CD14-positive monocyte (primary cell): ENCODE results near the gene UHRF1. TPM values are rescaled to one million over a fixed set of nuclear protein-coding genes. Genes with fewer than 3 reads are reported as not detected.

Source experiments
- DNase-seq, 3 donors: peaks; one replicate each; pipeline ENCODE4 v3.0.0-alpha.2; 2011 to 2022
- H2AFZ ChIP-seq: 2 replicates; pipeline ENCODE4 v1.6.0; 2012; ENCODE audit warnings: mild to moderate bottlenecking, low read depth, low read length, inconsistent platforms; ENCODE audit not compliant: insufficient read depth, poor library complexity, severe bottlenecking
- H3K27ac ChIP-seq, 2 donors: 1 replicate in 1 of 2; 2 replicates in 1 of 2; pipeline ENCODE4 v1.5.1; 2012 to 2013; ENCODE audit warnings: low read length in 2 of 2, control low read depth in 1 of 2, inconsistent platforms in 1 of 2, low read depth in 1 of 2, mild to moderate bottlenecking in 1 of 2
- H3K27me3 ChIP-seq, 2 donors: one replicate each; pipeline versions ENCODE4 v1.6.0 to v1.6.1; 2011 to 2013; ENCODE audit warnings: low read length in 2 of 2; ENCODE audit not compliant: control insufficient read depth in 2 of 2, insufficient read depth in 2 of 2
- H3K36me3 ChIP-seq, 2 donors: replicated peaks in 1 of 2; 1 replicate in 1 of 2; 2 replicates in 1 of 2; pipeline versions ENCODE4 v1.5.1 to v1.6.1; 2012 to 2013; ENCODE audit warnings: low read length in 2 of 2, control low read depth in 1 of 2, inconsistent platforms in 1 of 2, mild to moderate bottlenecking in 1 of 2; ENCODE audit not compliant: insufficient read depth in 2 of 2, control insufficient read depth in 1 of 2
- H3K4me1 ChIP-seq, 2 donors: 1 replicate in 1 of 2; 2 replicates in 1 of 2; pipeline versions ENCODE4 v1.5.1 to v1.6.1; 2012 to 2013; ENCODE audit warnings: low read length in 2 of 2, control low read depth in 1 of 2, inconsistent platforms in 1 of 2, mild to moderate bottlenecking in 1 of 2, moderate library complexity in 1 of 2; ENCODE audit not compliant: insufficient read depth in 2 of 2, control insufficient read depth in 1 of 2
- H3K4me2 ChIP-seq: replicated peaks from 2 replicates; pipeline ENCODE3; 2012; ENCODE audit warnings: low read length, moderate library complexity, mild to moderate bottlenecking; ENCODE audit not compliant: poor library complexity, severe bottlenecking; ENCODE audit errors: extremely low read depth
- H3K4me3 ChIP-seq, 3 experiments: fragments of 200-600 bp in 1 of 3; sonication (generic) in 1 of 3; replicated peaks in 1 of 3; 1 replicate in 2 of 3; 2 replicates in 1 of 3; pipeline ENCODE4 v1.5.1; 2011 to 2013; ENCODE audit warnings: low read length in 3 of 3, mild to moderate bottlenecking in 3 of 3, control low read depth in 2 of 3, low read depth in 2 of 3, inconsistent platforms in 1 of 3, moderate library complexity in 1 of 3
- H3K79me2 ChIP-seq: 2 replicates; pipeline ENCODE4 v1.6.0; 2012; ENCODE audit warnings: mild to moderate bottlenecking, control low read depth, inconsistent platforms, low read length, moderate library complexity; ENCODE audit not compliant: insufficient read depth
- H3K9ac ChIP-seq: 2 replicates; pipeline ENCODE4 v1.6.0; 2017; ENCODE audit warnings: low read length, mild to moderate bottlenecking; ENCODE audit not compliant: insufficient read depth, poor library complexity, severe bottlenecking
- H3K9me3 ChIP-seq, 2 donors: replicated peaks in 1 of 2; 1 replicate in 1 of 2; 2 replicates in 1 of 2; pipeline versions ENCODE4 v1.5.1 to v1.6.1; 2012 to 2013; ENCODE audit warnings: low read length in 2 of 2, control low read depth in 1 of 2; ENCODE audit not compliant: control insufficient read depth in 1 of 2, insufficient read depth in 1 of 2
- H4K20me1 ChIP-seq: 2 replicates; pipeline ENCODE4 v1.6.0; 2012; ENCODE audit warnings: mild to moderate bottlenecking, low read length, control low read depth, moderate library complexity; ENCODE audit not compliant: insufficient read depth
- H3K27ac Mint-ChIP-seq, 7 donors: one replicate each; pipeline ENCODE4 v1.8.0; 2020; ENCODE audit warnings: mild to moderate bottlenecking in 7 of 7, mixed read lengths in 7 of 7, moderate library complexity in 6 of 7, inconsistent platforms in 2 of 7
- H3K27me3 Mint-ChIP-seq, 3 donors: one replicate each; pipeline ENCODE4 v1.8.0; 2021 to 2022; ENCODE audit warnings: low read depth in 3 of 3, mild to moderate bottlenecking in 3 of 3, mixed read lengths in 3 of 3, moderate library complexity in 3 of 3, inconsistent platforms in 1 of 3
- H3K36me3 Mint-ChIP-seq, 2 donors: one replicate each; pipeline ENCODE4 v1.8.0; 2020; ENCODE audit warnings: mixed read lengths in 2 of 2, inconsistent platforms in 1 of 2, mild to moderate bottlenecking in 1 of 2
- H3K4me1 Mint-ChIP-seq: one replicate; pipeline ENCODE4 v1.8.0; 2020; ENCODE audit warnings: mild to moderate bottlenecking, mixed read lengths
- H3K4me3 Mint-ChIP-seq, 2 donors: one replicate each; pipeline ENCODE4 v1.8.0; 2020; ENCODE audit warnings: mild to moderate bottlenecking in 2 of 2, mixed read lengths in 2 of 2, moderate library complexity in 1 of 2
- H3K9me3 Mint-ChIP-seq, 7 donors: one replicate each; pipeline ENCODE4 v1.8.0; 2020 to 2022; ENCODE audit warnings: mixed read lengths in 7 of 7, mild to moderate bottlenecking in 6 of 7, moderate library complexity in 6 of 7, inconsistent platforms in 2 of 7
- CTCF ChIP-seq: fragments of 200-600 bp; IDR thresholded peaks from one replicate; pipeline ENCODE4 v1.8.0; 2022; ENCODE audit warnings: antibody characterized with exemption, mild to moderate bottlenecking
- WGBS: methylation state at CpG from one replicate; pipeline ENCODE4 v1.1.5; 2013; ENCODE audit warnings: missing lambda C conversion rate; ENCODE audit not compliant: insufficient coverage; 5-methylcytosine and 5-hydroxymethylcytosine counted together
- intact Hi-C, 2 donors: fragments of 100-400 bp; cut with micrococcal nuclease; formaldehyde crosslinking; loops; one replicate each; pipeline versions ENCODE4 v1.15.0 to v1.15.1; 2023
- polyA plus RNA-seq, 3 donors: library from polyadenylated mRNA; depleted of rRNA in 1 of 3; unstranded in 2 of 3; stranded (reverse) in 1 of 3; fragments of 300-500 nt in 2 of 3; fragments of >200 nt in 1 of 3; fragmentation: Illumina TruSeq in 2 of 3; gene quantifications; 1 replicate in 2 of 3; 2 replicates in 1 of 3; pipeline ENCODE4 v1.2.3, GENCODE V29; 2012 to 2021

The UHRF1 gene
- polyA plus RNA-seq, 3 donors = 0.06 to 0.77 (median 0.63) TPM

- Histone ChIP-seq H3K79me2 (peaks cover 47% of the 10 kb centered on the region), H4K20me1 (peaks cover 32% of the 10 kb centered on the region), H3K9ac (peak within 1 kb of the TSS; percentile 84), H3K27me3 (no peaks in the 10 kb centered on the region), H3K4me2 (peak within 1 kb of the TSS; percentile 92), H3K36me3 (peaks cover 0 to 4% of the 10 kb centered on the region in 2 donors), H2AFZ (peak within 1 kb of the TSS; percentile 79), H3K4me3 (peak within 1 kb of the TSS; percentile 67 to 100 (median 92)), H3K9me3 (no peaks in the 10 kb centered on the region), H3K4me1 (peaks cover 48 to 51% of the 10 kb centered on the region in 2 donors), H3K27ac (peak within 1 kb of the TSS; percentile 71 to 90)
- 4% methylated on average over 32 of the region's 46 CpGs for WGBS
- peaks cover 51% of the 10 kb centered on the region for H3K4me1 Mint-ChIP-seq
- intact Hi-C loops = loop anchor here in 1 of 2 donors (5.0 kb wide), 1 partner anchor 35 kb away; the partner anchor contains the start of gene TICAM1
- H3K4me3 Mint-ChIP-seq = peak within 1 kb of the TSS; percentile 92 to 94
- TF ChIP-seq CTCF = no peak
- peaks cover 0 to 5% (median 0%) of the 10 kb centered on the region in 7 donors for H3K9me3 Mint-ChIP-seq
- H3K27me3 Mint-ChIP-seq = peaks cover 0 to 4% (median 0%) of the 10 kb centered on the region in 3 donors
- peak; percentile 89 to 96 (median 95) for DNase-seq
- H3K27ac Mint-ChIP-seq = peak within 1 kb of the TSS; percentile 86 to 96 (median 93)
- peaks cover 6 to 20% of the 10 kb centered on the region in 2 donors for H3K36me3 Mint-ChIP-seq
Measured at GRCh38 chr19:4867534-4868285, 41.6 kb upstream of the UHRF1 start, which contains the start of gene PLIN3. Gene PLIN3, minus strand, starts transcription at chr19:4867667. Its CDS starts 6,273 bp downstream, at chr19:4861394.

- no peaks in the 10 kb centered on the region for H3K27me3 ChIP-seq
- Mint-ChIP-seq H3K9me3 (peaks cover 0 to 5% (median 0%) of the 10 kb centered on the region in 7 donors), H3K4me1 (peaks cover 52% of the 10 kb centered on the region), H3K27ac (peak overlapping the region; percentile 86 to 96 (median 93)), H3K36me3 (peaks cover 6 to 14% of the 10 kb centered on the region in 2 donors), H3K27me3 (peaks cover 0 to 4% (median 0%) of the 10 kb centered on the region in 3 donors), H3K4me3 (peak overlapping the region; percentile 92 to 94)
- peaks cover 0 to 3% of the 10 kb centered on the region in 2 donors for H3K36me3 ChIP-seq
- peaks cover 26% of the 10 kb centered on the region for H4K20me1 ChIP-seq
- peak overlapping the region; percentile 84 for H3K9ac ChIP-seq
- H3K4me2 ChIP-seq = peak overlapping the region; percentile 92
- peaks cover 40% of the 10 kb centered on the region for H3K79me2 ChIP-seq
- intact Hi-C loops = loop anchor here in 1 of 2 donors (5.0 kb wide), 1 partner anchor 36 kb away; the partner anchor contains the start of gene TICAM1
- 65% methylated on average over 8 of the region's 10 CpGs for WGBS
- H2AFZ ChIP-seq = no peak overlapping the region
- DNase-seq = no peak
- no peaks in the 10 kb centered on the region for H3K9me3 ChIP-seq
- peak overlapping the region; percentile 33 to 90 for H3K27ac ChIP-seq
- TF ChIP-seq CTCF = no peak
- H3K4me1 ChIP-seq = peaks cover 48 to 51% of the 10 kb centered on the region in 2 donors
- peak overlapping the region in 1 of 3 experiments; percentile 100 for H3K4me3 ChIP-seq
Measured at GRCh38 chr19:4868286-4868834, 40.9 kb upstream of the UHRF1 start.
